Osteoblast (primary cell): Measurements from ENCODE around the gene PFKL. TPM values are rescaled to one million over a fixed set of nuclear protein-coding genes. Genes with fewer than 3 reads are reported as not detected.
A peak's percentile ranks its signal among the peaks of the same experiment; 100 is the strongest.

Source experiments
- DNase-seq: peaks from one replicate; pipeline ENCODE4 v3.0.0; 2011; ENCODE audit warnings: low spot score, mixed read lengths; ENCODE audit not compliant: insufficient read length; ENCODE audit errors: missing footprints
- H2AFZ ChIP-seq: 2 replicates; pipeline ENCODE4 v1.6.0; 2011; ENCODE audit warnings: mild to moderate bottlenecking, low read length
- H3K27ac ChIP-seq: 2 replicates; pipeline ENCODE4 v1.5.1; 2011; ENCODE audit warnings: mild to moderate bottlenecking, low read depth, low read length, moderate library complexity
- H3K27me3 ChIP-seq: 2 replicates; pipeline ENCODE4 v1.6.0; 2012; ENCODE audit warnings: mild to moderate bottlenecking, control low read depth, inconsistent platforms, low read length, moderate library complexity; ENCODE audit not compliant: insufficient read depth
- H3K36me3 ChIP-seq: 2 replicates; pipeline ENCODE4 v1.5.1; 2011; ENCODE audit warnings: mild to moderate bottlenecking, low read length, control low read depth, moderate library complexity; ENCODE audit not compliant: insufficient read depth
- H3K4me1 ChIP-seq: 2 replicates; pipeline ENCODE4 v1.5.1; 2011; ENCODE audit warnings: mild to moderate bottlenecking, low read length, control low read depth, moderate library complexity; ENCODE audit not compliant: insufficient read depth
- H3K4me2 ChIP-seq: 2 replicates; pipeline ENCODE4 v1.6.0; 2011; ENCODE audit warnings: mild to moderate bottlenecking, low read length; ENCODE audit not compliant: insufficient read depth
- H3K4me3 ChIP-seq: fragments of 200-600 bp; sonication (generic); 3 replicates; pipeline ENCODE4 v1.5.1; 2012; ENCODE audit warnings: mild to moderate bottlenecking, low read length, inconsistent platforms; ENCODE audit not compliant: insufficient read depth
- H3K79me2 ChIP-seq: 2 replicates; pipeline ENCODE4 v1.6.0; 2012; ENCODE audit warnings: mild to moderate bottlenecking, low read length, control low read depth, inconsistent platforms; ENCODE audit not compliant: insufficient read depth
- H3K9me3 ChIP-seq: 2 replicates; pipeline ENCODE4 v1.5.1; 2011; ENCODE audit warnings: low read depth, low read length, control low read depth
- H4K20me1 ChIP-seq: 2 replicates; pipeline ENCODE4 v1.6.0; 2012; ENCODE audit warnings: mild to moderate bottlenecking, low read length, control low read depth; ENCODE audit not compliant: insufficient read depth
- total RNA-seq: library from RNA; depleted of rRNA; stranded (reverse); fragments of >200 nt; gene quantifications from 2 replicates; pipeline ENCODE4 v1.2.3, GENCODE V29; 2012
- TF ChIP-seq, protein P1 (sequence below): IDR thresholded peaks from 2 replicates; pipeline ENCODE4 v1.5.1; 2011; ENCODE audit warnings: mild to moderate bottlenecking, low read depth, low read length, moderate library complexity; ENCODE audit errors: extremely low read depth

Gene PFKL
- total RNA-seq, 1 donor: 114 TPM

DNA sequence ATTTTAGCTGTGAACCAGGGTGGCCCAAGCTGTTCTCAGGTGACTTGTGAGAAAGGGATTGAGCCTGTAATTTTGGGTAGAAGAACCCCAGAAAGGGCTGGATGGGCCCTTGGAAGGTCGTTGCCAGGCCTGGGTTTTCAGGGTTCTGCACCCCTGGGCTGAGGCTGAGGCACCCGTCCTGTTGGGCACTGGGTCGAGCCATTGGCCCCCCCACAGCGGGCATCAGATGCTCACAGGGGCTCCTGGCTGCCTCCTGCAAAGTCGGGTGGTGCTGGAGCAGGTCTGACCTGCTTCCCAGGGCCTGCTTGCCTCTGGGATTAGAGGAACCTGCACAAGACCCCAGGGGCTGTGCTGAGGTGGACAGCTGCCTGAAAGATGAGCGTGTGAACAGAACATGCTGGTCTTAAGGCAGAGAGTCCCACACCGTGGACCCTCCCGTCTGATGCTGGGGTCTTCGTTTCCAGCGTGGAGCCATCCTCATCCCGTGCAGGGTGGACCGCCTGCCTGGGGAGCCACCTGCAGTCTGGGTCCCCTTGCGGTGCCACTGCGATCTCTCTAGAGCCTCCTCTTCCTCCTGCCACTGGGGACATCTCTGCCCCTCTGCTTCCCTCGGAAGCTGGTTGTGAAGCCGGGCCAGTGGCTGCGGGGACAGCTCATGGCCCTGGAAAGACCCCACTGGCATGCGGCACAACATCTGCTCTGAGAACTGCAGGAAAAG is 51.8 kb downstream of the PFKL start:
- TF ChIP-seq, protein P1, sequence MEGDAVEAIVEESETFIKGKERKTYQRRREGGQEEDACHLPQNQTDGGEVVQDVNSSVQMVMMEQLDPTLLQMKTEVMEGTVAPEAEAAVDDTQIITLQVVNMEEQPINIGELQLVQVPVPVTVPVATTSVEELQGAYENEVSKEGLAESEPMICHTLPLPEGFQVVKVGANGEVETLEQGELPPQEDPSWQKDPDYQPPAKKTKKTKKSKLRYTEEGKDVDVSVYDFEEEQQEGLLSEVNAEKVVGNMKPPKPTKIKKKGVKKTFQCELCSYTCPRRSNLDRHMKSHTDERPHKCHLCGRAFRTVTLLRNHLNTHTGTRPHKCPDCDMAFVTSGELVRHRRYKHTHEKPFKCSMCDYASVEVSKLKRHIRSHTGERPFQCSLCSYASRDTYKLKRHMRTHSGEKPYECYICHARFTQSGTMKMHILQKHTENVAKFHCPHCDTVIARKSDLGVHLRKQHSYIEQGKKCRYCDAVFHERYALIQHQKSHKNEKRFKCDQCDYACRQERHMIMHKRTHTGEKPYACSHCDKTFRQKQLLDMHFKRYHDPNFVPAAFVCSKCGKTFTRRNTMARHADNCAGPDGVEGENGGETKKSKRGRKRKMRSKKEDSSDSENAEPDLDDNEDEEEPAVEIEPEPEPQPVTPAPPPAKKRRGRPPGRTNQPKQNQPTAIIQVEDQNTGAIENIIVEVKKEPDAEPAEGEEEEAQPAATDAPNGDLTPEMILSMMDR: no peak
- Histone ChIP-seq H4K20me1 (no peaks in the 10 kb centered on the region), H3K4me1 (no peaks in the 10 kb centered on the region), H3K27ac (no peak overlapping the region), H3K4me2 (no peak overlapping the region), H2AFZ (no peak overlapping the region), H3K4me3 (no peak overlapping the region), H3K79me2 (no peaks in the 10 kb centered on the region), H3K36me3 (no peaks in the 10 kb centered on the region), H3K27me3 (peaks cover 21% of the 10 kb centered on the region), H3K9me3 (no peaks in the 10 kb centered on the region)
- DNase-seq: peak; percentile 69

GRCh38 chr21:44352253-44352860 is 52.5 kb downstream of the PFKL start:
- Histone ChIP-seq H3K4me1 (no peaks in the 10 kb centered on the region), H3K4me2 (no peak overlapping the region), H4K20me1 (no peaks in the 10 kb centered on the region), H3K27me3 (peaks cover 17% of the 10 kb centered on the region), H3K27ac (no peak overlapping the region), H3K36me3 (no peaks in the 10 kb centered on the region), H3K79me2 (no peaks in the 10 kb centered on the region), H3K9me3 (no peaks in the 10 kb centered on the region), H3K4me3 (no peak overlapping the region), H2AFZ (no peak overlapping the region)
- TF ChIP-seq, protein P1: no peak
- peak; percentile 58 for DNase-seq

DNA sequence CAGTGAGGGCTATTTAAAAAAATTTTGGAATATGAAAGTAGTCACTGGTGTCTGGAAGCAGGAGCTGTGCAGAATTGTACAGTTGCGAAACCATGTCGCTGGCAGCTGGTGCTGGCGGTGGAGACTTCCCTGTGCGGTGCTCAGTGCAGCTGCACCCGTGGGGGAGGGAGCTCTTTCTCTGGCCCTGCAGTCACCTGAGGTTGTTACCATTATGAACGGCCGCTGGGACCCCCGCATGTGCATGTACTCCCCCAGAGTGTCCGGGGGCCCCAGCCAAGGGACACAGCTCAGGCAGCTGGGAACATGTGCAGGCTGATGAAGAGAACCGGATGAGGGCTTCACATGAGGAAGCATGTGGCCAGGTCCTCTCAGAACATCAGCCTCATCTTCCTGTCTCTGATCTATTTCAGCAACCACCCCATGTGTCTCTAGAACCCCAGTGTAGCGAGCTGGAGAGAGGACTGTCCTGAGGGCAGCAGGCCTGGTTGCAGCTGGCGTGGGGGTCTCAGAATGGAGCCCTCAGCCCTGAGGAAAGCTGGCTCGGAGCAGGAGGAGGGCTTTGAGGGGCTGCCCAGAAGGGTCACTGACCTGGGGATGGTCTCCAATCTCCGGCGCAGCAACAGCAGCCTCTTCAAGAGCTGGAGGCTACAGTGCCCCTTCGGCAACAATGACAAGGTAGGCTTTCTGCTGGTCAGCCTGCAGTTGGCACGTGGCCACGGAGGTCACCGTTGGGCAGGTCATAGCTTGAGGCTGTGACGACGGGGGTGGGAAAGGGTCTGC is 53.5 kb downstream of the PFKL start, which contains the start of gene TRPM2:
TSS of gene TRPM2 (plus strand) at position 431 of the 780 bp plus-strand sequence. CDS start at position 511, 80 bp downstream.
- Histone ChIP-seq H4K20me1 (no peaks in the 10 kb centered on the region), H3K9me3 (no peaks in the 10 kb centered on the region), H3K27me3 (peaks cover 17% of the 10 kb centered on the region), H3K27ac (no peak within 1 kb of the TSS), H3K4me3 (no peak within 1 kb of the TSS), H2AFZ (no peak within 1 kb of the TSS), H3K36me3 (no peaks in the 10 kb centered on the region), H3K79me2 (no peaks in the 10 kb centered on the region), H3K4me1 (no peaks in the 10 kb centered on the region), H3K4me2 (no peak within 1 kb of the TSS)
- peak; percentile 21 for DNase-seq
- TF ChIP-seq, protein P1: no peak

- Histone ChIP-seq H3K27ac (no peak overlapping the region), H3K4me1 (no peaks in the 10 kb centered on the region), H3K79me2 (no peaks in the 10 kb centered on the region), H2AFZ (no peak overlapping the region), H3K9me3 (no peaks in the 10 kb centered on the region), H3K36me3 (no peaks in the 10 kb centered on the region), H4K20me1 (no peaks in the 10 kb centered on the region), H3K27me3 (peaks cover 16% of the 10 kb centered on the region), H3K4me2 (no peak overlapping the region), H3K4me3 (no peak overlapping the region)
- TF ChIP-seq, protein P1: no peak
- DNase-seq: peak; percentile 68
These were observed 54.1 kb downstream of the PFKL start for GRCh38 chr21:44354001-44354405.
